Measurements from ENCODE around the gene ACAP3.
"Not testable (repeated sequence)": the region's sequence is repeated elsewhere in the genome, so short reads cannot be mapped to it uniquely, and the experiment has no call there.

The ACAP3 gene

DNA sequence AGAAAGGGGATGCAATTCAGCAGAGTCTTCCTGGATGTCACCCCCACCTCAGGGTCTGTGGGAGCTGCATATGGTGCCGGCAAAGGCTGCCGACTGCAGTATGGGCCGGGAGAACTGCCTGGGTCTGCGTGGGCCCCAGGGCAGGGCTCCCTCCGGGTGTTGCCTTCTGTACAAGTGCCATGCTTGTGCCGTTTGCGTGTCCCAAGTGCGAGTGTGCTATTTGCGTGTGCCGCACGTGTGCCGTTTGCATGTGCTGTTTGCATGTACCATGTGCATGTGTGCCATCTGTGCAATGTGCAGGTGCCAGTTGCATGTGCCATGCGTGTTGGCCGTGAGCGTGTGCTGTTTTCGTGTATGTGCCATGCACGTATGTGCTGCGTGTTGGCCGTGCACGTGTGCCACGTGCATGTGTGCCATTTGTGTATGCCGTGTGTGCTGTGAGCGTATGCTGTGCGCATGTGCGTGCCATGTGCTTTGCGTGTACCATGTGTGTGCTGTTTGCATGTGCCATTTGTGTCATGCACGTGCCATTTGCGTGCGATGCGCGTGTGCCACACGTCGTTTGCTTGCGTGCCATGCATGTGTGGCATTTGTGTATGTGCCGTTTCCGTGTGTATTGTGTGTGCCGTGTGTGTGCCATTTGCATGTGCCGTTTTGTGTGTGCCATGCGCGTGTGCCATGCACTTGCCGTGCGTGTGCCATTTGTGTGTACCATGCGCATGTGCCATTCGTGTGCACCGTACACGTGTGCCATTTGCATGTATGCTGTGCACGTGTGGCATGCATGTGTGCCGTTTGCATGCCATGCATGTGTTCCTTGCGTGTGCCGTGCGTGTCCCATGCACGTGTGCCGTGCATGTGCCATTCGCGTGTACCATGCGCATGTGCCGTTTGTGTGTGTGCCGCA, 21.8 kb upstream of the ACAP3 start:
- DNase-seq = no peak

DNA sequence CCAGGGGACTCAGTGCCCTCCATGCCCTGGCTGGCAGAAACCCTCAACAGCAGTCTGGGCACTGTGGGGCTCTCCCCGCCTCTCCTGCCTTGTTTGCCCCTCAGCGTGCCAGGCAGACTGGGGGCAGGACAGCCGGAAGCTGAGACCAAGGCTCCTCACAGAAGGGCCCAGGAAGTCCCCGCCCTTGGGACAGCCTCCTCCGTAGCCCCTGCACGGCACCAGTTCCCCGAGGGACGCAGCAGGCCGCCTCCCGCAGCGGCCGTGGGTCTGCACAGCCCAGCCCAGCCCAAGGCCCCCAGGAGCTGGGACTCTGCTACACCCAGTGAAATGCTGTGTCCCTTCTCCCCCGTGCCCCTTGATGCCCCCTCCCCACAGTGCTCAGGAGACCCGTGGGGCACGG, 20.5 kb upstream of the ACAP3 start:
- DNase-seq = no peak

GRCh38 chr1:1327291-1327690, 19.6 kb upstream of the ACAP3 start:
- no peak for DNase-seq

- DNase-seq = no peak
These were observed 18.4 kb upstream of the ACAP3 start for GRCh38 chr1:1326075-1326605.

GRCh38 chr1:1325288-1326074, 17.8 kb upstream of the ACAP3 start:
- DNase-seq = no peak

- DNase-seq = peak; percentile 96
These were observed 17.0 kb upstream of the ACAP3 start, which contains the start of the genes CPTP and INTS11 for GRCh38 chr1:1324524-1325287. Gene CPTP (plus strand): TSS chr1:1324802. CDS start chr1:1326911, 2,109 bp downstream. Gene INTS11 (minus strand): TSS chr1:1324660. CDS start chr1:1324608, 52 bp downstream.

- no peak for DNase-seq
These were observed 16.4 kb upstream of the ACAP3 start for GRCh38 chr1:1324084-1324523.

- no peak for DNase-seq
These were observed 15.2 kb upstream of the ACAP3 start for GRCh38 chr1:1322952-1323351.

- no peak for DNase-seq
These were observed 14.7 kb upstream of the ACAP3 start for GRCh38 chr1:1322418-1322817.

DNA sequence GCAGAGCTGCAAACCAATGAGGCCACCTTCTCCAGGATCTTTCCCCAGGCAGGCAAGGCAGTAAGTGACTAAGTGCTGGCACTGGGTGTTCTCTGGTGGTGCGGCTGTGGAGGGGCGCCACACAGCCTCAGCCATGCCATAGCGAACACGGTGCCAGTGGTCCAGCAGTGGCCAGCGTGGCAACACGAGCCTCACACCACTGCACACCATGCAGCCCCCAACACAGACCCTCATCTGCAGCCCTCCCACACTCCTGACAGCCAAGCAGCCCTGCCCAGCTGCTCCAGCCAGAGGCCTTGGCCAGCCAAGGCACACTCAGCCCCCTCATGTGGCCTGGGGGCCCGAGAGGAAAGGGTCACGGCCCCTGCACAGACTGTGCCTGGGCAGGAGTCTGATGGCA, 13.7 kb upstream of the ACAP3 start:
- DNase-seq = no peak

DNA sequence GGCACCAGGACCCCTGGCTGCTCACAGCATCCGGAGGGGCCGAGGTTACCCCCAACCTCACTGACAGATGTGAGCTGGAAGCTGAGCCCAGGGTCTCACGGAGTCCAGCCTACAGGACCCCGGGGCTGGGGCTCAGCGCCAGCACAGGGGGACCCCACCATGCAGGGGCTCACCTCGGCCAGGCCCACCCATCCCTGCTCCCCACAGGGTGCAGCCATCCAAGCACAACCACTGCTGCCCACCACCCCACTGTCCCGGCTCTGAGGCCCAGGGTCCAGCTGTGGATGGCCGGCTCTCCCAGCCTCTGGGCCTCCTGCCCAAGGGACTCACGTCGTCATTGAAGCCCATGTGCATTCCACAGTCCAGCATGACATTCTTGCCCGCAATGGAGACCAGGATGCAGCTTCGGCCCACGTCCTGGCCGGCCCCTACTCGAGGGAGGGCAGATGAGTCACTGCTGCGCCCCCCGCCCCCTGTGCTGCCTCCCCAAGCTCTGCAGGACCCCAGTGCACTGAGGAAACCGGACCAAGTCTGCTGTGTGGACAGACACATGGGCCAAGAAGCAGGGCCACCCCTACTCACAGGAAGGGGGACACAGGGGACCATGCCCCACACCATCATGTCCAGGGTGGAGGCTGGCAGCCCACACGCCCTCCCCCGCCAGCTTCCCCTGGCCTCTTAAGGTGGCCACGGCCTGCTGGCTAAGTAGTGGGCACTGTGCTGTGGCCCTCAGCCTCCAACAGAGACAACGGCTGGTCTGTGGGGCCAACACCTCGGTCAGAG, 13.1 kb upstream of the ACAP3 start:
- DNase-seq = no peak

DNA sequence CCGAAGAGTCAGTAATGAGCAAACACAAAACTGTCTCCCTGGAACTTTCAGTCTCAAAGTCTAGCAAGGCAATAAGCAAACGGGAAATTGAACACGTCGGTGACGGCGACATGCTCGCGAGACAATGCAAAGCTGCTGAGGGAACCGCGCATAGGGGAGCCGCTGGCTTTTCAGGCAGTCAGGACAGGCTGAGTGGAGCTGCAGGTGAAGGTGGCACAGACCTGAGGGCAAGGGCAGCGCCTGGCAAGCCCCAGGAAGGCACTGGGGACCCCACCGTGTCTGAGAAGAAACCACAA, 11.9 kb upstream of the ACAP3 start:
- DNase-seq = no peak

DNA sequence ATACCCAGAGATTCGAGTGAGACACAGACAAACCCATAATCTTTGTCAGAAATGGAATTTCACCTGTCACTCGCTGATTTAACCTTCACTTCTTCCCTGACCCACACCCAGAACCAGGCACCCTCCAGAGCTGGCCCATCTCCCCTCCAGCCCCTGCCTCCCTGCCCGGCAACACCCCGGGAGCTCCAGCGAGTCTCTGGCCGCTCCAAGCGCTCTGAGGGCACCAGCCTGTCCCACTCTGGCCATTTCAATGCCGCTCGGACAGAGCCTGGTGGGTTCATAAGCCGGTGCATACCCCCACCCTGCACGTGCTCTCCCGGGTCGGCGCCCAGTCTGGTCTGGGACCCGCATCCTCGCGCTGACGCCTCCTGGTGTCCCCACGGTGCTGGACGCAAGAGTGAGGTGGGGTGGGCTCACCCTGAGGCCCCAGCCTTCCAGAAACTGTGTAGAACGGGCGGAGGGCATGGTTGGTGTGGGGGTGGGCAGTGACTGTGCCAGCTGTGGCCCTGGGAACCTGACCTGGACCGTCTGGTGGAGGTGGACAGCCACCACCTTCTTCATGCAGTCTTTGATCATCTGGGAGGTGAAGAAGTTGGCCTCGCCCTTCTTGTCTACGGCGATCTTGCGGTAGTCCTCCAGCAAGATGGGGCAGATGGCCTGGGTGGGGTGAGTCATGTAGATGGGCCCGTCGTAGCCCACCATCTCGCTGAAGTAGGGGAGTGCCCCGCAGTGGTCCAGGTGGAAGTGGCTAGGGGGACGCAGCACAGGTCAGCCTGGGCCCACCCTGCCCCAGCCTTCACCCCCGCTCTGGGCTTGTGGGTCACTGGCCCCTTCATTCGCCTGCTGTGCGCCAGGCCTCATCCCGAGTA, 11.3 kb upstream of the ACAP3 start:
- no peak for DNase-seq

- no peak for DNase-seq
These were observed 10.5 kb upstream of the ACAP3 start for GRCh38 chr1:1318131-1318652.

DNA sequence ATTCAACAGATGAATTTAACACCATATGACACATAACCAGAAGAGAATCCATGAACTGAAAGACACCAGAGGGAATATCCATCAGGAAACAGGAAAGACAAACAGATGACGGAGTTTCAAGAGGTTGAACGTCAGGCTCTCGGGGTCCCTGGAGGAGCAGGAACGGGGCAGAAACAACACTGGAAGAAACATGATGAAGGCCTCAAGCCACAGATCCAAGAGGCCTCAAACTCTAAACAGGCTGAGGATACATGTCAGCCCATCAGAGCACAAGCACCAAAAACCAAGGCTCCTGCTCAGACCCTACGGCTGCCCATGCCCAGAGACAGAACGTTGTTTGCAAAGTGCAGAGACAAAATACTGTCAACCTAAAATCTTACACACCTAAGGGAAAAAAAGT, 9.7 kb upstream of the ACAP3 start:
- DNase-seq = no peak

DNA sequence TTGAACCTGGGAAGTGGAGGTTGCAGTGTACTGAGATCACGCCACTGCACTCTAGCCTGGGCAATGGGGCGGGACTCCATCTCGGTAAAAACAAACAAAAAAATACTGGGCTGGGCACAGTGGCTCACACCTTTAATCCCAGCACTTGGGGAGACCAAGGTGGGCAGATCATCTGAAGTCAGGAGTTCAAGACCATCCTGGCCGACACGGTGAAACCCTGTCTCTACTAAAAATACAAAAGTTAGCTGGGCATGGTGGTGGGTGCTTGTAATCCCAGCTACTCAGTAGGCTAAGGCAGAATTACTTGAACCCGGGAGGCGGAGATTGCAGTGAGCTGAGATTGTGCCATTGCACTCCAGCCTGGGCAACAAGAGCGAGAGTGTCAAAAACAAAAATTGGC, 8.5 kb upstream of the ACAP3 start:
- not testable (repeated sequence) for DNase-seq

DNA sequence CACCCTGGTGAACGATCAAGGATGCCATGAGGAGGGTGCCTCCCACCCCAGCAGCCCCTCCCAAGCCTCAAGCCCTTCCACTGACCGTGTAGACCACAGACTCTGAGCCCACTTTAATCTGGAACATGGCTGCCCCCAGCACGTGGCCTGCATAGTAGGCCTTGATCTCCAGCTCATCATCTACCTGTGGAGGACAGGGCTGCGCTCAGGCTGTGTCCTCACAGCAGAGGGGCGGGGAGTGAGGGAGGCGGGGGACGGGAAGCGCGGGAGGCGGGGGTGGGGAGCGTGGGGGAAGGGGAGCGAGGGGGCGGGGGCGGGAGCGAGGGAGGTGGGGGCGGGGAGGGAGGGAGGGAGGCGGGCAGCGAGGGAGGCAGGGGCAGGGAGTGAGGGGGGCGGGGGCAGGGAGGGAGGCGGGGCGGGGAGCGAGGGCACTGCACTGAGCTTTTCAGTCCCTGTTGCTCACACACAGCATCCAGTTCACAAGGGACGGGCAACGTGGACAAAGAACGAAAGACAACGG, 7.8 kb upstream of the ACAP3 start:
- no peak for DNase-seq

DNA sequence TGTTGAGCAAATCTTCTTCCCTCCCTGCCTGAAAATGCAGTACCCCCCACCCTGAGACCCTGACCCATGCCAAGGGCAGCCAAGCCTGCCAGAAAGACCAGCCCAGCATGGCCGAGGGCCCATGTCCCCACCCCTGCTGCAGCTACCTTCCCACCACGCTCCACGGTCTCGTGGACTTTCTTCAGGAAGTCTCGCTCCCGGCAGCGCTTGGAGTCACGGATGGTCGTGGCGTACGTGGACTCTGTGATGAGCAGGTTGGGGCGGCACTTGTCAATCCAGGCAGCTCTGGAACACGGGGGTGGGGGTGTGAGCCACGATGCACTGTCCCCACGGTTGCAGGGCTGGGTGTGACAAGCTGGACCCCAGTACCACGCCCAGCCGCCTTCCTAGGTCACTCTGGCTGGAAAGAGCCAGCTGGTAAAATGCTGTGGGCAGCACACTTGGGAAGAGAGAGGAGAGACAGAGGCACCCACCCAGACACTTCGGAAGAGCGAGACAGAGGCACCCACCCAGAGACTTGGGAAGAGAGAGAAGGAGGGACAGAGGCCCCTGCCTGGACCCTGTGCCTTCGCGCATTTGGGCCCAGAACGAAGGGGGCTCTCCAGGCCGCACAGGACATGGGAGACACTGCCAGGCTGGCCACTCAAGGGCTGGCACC, 7.1 kb upstream of the ACAP3 start:
- DNase-seq = no peak

- no peak for DNase-seq
These were observed 6.5 kb upstream of the ACAP3 start for GRCh38 chr1:1314237-1314586.

Data from eye (tissue), 1 donor.